Stimulated activated CD8-positive, alpha-beta memory T cell treated with anti-CD3 and anti-CD28 coated beads, Interleukin-2, amount 100 ng/mL, for 48 hours (primary cell): ENCODE data around the gene SEL1L2.

ENCODE experiments used
- DNase-seq, 2 donors: peaks; one replicate each; pipeline ENCODE4 v3.0.0-alpha.2; 2020; ENCODE audit warnings: low read depth in 2 of 2

The SEL1L2 gene

GRCh38 chr20:13863244-13863643 lies 127.2 kb downstream of the SEL1L2 start:
- DNase-seq: no peak

GRCh38 chr20:13862245-13862644 lies 128.2 kb downstream of the SEL1L2 start:
- DNase-seq: no peak

- no peak for DNase-seq
Observed at GRCh38 chr20:13858871-13859270, 131.5 kb downstream of the SEL1L2 start.

DNA sequence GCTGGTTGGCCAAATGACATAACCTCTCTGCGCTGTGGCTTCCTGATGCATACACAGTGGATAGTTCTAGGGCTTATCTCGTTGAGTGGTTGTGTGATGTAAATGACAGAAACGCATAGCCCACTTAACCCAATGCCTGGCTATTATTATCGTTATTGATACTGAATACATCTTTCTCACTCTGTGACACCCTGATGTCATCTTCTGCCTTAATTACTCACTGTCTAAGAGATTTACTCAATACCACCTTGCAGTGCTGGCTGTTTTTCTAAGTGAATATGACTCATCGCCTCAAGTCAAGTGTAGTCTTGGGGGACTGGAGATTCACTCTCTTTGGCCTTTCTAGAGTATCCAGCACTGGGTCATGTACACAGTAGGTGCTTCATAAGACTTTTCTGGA lies 132.0 kb downstream of the SEL1L2 start:
- no peak for DNase-seq

DNA sequence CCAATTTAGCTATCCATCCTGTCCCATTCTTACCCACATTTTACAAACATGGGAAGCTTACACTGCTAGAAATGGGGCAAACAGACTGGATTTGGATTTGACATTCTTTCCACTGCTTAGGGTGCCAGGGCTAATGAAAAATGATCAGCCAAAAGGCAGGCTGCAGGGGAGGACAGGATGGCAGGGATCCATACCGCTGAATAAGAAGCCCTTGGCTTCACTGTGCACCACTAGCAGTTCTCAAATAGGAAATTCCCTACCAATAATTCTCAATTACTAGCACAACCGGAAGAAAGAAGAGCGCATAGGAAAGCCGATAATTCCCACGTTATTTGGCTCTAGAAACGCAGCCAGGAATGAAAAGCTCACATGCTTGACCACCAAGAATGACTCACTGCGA lies 132.5 kb downstream of the SEL1L2 start:
- no peak for DNase-seq

GRCh38 chr20:13857304-13857703 lies 133.1 kb downstream of the SEL1L2 start:
- DNase-seq: no peak

DNA sequence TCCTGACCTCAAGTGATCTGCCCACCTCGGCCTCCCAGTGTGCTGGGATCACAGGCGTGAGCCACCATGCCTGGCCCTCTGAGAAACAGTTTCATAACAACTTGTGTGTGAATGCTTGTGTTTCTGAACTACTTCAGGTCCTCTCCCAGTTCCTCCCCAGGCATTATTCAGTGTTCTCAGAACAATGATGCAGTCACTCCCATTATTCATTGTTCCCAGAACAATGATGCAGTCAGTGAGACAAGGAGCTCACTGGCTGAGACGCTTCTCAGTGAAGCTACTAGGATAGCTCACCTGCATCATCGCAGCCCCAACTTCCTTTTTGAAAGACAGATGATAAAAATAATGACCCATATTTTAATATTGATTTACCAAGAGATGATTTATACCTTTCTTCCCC lies 134.1 kb downstream of the SEL1L2 start:
- no peak for DNase-seq

- no peak for DNase-seq
Observed at GRCh38 chr20:13855613-13856012, 134.8 kb downstream of the SEL1L2 start.

DNA sequence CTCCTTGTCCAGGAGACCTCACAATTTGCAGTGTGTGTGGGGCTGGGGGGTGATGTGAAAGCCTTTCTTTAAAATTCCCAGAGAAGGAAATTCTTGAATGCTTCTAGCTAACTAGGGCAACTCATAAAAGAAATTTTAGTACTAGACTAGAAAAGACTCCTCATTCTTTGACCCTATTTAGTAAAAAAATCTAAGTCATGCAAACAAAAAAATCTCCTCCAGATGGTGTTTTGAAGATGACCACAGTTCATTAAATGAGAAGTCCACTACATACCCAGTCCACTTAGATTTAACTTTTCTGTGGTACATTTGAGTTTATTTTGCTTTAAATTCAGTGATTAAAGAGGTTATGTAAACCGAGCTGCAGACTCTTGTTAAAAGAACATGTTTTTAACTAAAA lies 138.1 kb downstream of the SEL1L2 start:
- no peak for DNase-seq

DNA sequence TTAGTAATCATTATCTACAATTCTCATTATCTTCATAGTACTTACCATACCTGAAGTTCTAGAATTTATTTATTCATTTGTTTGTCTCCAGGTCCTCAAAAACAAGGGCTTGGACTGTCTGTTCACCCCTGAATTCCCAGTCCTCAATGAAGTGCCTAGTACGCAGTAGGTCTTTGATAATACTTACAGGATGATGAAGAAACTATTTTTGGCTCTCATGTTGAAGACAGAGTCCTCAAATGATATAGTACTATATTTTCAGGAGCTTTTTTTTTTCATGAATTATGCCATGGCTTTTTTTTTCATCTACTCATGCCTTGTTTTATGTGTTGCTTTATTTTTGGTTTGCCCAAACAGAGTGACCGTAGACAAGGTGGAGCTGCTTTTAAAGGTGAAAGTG lies 139.1 kb downstream of the SEL1L2 start:
- DNase-seq: no peak

- DNase-seq: no peak
Observed at GRCh38 chr20:13844296-13844695, 146.1 kb downstream of the SEL1L2 start.

DNA sequence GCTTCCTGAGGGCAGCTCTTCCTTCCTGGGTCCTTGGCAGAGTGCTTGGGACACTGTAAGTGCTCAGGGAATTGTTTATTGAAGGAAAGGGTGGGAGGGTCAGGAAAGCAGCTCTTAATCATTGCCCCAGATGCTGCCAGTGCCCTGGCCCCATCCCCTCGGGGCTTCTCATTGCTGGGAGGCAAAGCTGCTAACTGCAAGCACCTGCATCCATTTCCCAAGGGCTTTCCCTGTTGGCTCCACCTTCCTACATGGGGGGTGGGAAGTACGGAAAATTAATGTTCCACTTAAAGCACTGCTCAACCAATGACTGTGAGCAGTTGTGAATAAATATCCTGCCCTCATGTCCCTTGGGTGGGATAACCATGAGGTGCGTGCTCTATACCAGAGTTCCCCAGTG lies 149.2 kb downstream of the SEL1L2 start:
- no peak for DNase-seq

GRCh38 chr20:13840093-13840465 lies 150.3 kb downstream of the SEL1L2 start:
- DNase-seq: no peak

- DNase-seq: no peak
Observed at GRCh38 chr20:13839421-13840092, 150.9 kb downstream of the SEL1L2 start.

DNA sequence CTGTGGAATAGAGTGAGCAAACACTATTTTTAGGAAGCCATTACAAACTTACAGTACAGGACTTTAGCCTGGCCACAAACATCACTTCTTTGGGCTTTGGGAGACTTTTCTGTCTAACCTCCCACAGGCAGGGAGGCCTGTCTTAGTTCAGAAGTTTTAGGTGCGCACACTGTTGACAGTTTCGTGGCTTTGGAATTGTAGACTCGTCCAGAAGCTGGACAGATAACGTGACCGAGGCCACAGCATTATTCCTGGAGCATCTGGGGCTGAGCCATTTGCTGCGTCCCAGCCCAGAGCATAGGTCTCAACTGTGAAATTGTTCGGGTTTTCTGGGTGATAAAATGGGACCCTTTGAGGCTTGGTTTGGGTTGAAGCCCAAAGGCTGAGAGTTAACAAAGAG lies 151.8 kb downstream of the SEL1L2 start:
- DNase-seq: no peak

GRCh38 chr20:13831476-13831875 lies 158.9 kb downstream of the SEL1L2 start:
- DNase-seq: no peak

DNA sequence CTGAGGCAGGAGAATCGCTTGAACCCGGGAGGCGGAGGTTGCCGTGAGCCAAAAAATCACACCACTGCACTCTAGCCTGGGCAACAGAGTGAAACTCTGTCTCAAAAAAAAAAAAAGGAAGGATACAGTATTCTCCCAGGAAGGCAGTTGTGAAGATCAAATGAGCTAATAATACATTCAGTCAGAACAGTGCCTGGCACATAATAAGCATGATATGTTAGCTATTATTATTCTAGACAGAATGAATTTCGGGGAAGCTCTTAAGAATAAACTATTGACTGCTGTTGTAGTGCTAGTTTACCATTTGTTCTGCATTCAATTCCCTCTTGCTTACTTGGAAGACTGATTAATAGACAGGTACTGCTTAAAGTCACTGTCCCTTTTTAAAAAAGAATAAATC lies 164.9 kb downstream of the SEL1L2 start:
- DNase-seq: no peak

DNA sequence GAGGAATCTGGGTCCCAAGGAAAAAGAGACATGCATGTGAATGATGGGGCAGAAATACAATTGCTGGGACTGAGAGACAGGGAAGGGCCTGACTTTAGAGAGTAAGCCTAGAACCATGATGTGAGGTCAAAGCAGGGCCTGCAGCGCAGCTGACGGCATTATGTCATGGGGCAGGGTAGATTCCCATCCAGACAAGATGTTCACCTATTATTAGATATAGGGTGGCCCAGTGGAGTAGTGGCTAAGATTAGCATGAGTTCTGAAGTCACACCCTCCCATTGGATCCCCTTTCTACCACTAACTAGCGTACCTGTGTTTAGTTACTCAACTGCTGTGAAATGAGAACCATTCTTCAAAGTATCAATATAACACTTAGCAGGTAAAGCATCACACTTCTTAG lies 166.0 kb downstream of the SEL1L2 start:
- no peak for DNase-seq

GRCh38 chr20:13822459-13822858 lies 168.0 kb downstream of the SEL1L2 start:
- DNase-seq: no peak

GRCh38 chr20:13821876-13822275 lies 168.5 kb downstream of the SEL1L2 start:
- DNase-seq: no peak

DNA sequence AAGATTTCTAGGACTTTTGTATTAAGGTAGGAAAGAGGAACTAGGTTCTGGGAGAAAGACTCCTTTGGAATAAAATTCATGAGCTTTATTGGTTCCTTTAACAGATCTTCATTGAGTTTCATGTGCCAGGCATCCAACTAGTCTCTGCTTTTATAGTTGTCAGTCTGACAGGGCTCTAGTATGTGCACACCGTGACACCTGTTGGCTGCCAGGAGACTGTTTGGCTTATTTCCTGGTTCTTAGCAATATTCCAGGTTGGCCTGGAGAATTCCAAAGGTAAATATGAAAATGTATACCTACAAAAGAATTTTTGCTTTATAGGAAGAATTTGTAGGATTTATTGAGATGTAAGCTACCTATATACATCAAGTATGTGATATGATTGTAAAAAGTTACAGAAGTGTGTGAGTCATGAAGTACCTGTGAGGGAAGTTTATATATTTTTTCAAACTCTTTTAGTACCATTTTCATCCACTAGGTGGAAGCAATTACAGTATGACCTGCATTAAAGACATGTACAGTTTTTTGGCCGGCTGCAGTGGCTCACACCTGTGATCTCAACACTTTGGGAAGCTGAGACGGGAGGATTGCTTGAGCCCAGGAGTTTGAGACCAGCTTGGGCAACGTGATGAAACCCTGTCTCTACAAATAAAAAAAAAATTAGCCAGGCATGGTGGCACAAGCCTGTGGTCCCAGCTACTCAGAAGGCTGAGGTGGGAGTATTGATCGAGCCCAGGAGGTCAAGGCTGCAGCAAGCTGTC lies 170.3 kb downstream of the SEL1L2 start:
- DNase-seq: no peak

DNA sequence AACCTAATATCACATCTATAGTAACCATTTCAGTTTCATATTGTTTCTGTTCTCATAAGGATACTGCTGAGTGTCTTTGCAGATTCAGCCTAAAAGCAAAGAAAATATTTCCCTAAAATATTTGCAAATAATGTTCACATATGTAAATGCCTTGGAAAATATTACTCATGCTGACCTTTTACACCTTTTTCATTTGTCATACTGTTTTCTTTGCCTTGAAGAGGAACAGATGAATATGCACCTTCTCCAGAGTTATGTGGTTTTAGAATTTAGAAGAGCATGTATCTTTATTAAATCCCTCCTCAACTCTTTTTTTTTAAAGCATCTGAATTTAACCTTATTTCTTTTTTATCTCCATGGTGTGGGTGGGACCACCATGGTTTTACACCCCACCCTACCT lies 173.1 kb downstream of the SEL1L2 start:
- DNase-seq: no peak

GRCh38 chr20:13816757-13817156 lies 173.7 kb downstream of the SEL1L2 start:
- no peak for DNase-seq

GRCh38 chr20:13814672-13815071 lies 175.7 kb downstream of the SEL1L2 start:
- DNase-seq: no peak
